Epithelial cell of proximal tubule (primary cell): ENCODE results near the gene TSPYL4. TPM values are rescaled to one million over a fixed set of nuclear protein-coding genes. Genes with fewer than 3 reads are reported as not detected.
A peak's percentile ranks its signal among the peaks of the same experiment; 100 is the strongest.

Experiments used
- DNase-seq: peaks from one replicate; pipeline ENCODE4 v3.0.0-alpha.2; 2011; ENCODE audit warnings: low read depth
- H3K4me3 ChIP-seq: 2 replicates; pipeline ENCODE4 v1.5.1; 2011; ENCODE audit warnings: low read depth, mild to moderate bottlenecking, low read length
- total RNA-seq: library from RNA; depleted of rRNA; stranded (reverse); fragments of >200 nt; gene quantifications from 2 replicates; pipeline ENCODE4 v1.2.3, GENCODE V29; 2015
- TF ChIP-seq, protein P1 (sequence below): conservative IDR thresholded peaks from 2 replicates; pipeline ENCODE4 v1.5.1; 2012; ENCODE audit warnings: low read depth, mild to moderate bottlenecking, low read length

TSPYL4 gene
- total RNA-seq, 1 donor from 2014 or later = 8.5 TPM

DNA sequence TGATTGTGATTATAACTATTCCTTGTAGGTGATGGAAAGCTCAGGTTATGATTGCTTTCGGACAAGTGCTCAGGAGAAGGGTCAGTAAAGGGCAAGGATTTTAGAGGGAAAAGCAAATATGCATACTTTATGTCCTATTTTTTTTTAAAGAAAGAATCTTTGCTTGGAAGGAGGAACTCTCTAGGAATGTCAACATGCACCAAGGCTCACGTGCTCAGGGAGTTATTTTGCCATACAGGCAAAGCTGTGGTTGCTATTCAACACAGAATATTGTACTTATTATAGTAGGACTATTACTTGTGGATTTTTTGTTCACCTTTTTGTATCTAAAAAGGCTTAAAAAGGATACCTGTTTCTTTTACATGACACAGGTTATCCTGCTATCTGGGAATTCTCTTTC lies 28.8 kb upstream of the TSPYL4 start:
- TF ChIP-seq, protein P1, sequence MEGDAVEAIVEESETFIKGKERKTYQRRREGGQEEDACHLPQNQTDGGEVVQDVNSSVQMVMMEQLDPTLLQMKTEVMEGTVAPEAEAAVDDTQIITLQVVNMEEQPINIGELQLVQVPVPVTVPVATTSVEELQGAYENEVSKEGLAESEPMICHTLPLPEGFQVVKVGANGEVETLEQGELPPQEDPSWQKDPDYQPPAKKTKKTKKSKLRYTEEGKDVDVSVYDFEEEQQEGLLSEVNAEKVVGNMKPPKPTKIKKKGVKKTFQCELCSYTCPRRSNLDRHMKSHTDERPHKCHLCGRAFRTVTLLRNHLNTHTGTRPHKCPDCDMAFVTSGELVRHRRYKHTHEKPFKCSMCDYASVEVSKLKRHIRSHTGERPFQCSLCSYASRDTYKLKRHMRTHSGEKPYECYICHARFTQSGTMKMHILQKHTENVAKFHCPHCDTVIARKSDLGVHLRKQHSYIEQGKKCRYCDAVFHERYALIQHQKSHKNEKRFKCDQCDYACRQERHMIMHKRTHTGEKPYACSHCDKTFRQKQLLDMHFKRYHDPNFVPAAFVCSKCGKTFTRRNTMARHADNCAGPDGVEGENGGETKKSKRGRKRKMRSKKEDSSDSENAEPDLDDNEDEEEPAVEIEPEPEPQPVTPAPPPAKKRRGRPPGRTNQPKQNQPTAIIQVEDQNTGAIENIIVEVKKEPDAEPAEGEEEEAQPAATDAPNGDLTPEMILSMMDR = no peak
- no peak overlapping the region for H3K4me3 ChIP-seq
- DNase-seq = no peak

DNA sequence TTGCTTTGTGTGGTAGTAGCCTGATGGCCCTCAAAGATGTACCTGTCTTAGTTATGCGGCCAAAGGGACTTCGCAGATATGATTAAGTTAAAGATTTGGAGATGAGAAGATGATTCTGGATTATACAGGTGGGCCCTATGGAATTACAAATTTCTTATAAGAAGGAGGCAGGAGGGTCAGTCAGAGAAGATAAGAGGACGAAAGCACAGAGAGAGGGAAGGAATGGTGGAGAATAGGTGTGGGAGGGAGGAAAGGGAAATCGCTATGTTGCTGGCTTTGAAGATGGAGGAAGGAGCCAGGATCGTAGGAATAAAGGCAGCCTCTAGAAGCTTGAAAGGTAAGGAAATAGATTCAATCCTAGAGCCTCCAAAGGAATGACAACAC lies 27.1 kb upstream of the TSPYL4 start:
- no peak for DNase-seq
- peak overlapping the region; percentile 90 for H3K4me3 ChIP-seq
- TF ChIP-seq, protein P1 = no peak

DNA sequence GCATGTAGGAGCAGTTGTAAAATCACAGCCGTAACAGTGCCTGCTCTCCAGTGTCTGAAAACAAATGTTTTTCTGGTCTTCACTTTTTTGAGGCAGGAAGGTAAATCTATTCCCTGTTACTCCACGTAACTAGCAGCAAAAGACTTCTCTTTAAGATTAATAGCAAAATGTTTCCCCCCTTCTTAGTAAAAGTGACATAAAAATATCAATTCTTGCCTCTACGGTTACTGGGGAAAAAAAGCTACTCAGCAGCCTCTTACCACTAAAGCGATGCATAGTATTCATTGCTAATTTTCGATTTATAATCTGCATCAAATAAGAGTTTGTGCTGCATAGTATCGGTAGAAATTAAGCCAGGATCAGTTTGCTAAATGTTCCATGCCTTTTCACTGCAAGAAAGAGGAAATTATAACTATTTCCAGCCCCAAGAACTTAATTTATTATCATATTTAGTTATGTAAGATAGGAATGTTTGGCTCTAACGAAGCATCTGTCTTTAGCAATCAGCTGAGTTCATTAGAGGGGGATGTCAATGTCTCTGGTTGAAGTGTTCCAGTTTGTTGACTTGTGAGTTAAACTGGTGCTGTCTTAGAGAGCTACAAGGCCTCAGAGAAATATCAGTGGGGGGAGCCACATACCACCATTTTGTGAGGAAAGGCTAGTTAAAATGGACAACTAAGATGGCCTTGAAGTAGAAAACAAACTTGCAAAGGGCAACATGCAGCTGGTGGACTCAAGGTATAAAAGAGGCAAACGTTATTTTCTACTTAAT lies 26.5 kb upstream of the TSPYL4 start:
- peak overlapping the region; percentile 90 for H3K4me3 ChIP-seq
- DNase-seq = no peak
- TF ChIP-seq, protein P1 = no peak

DNA sequence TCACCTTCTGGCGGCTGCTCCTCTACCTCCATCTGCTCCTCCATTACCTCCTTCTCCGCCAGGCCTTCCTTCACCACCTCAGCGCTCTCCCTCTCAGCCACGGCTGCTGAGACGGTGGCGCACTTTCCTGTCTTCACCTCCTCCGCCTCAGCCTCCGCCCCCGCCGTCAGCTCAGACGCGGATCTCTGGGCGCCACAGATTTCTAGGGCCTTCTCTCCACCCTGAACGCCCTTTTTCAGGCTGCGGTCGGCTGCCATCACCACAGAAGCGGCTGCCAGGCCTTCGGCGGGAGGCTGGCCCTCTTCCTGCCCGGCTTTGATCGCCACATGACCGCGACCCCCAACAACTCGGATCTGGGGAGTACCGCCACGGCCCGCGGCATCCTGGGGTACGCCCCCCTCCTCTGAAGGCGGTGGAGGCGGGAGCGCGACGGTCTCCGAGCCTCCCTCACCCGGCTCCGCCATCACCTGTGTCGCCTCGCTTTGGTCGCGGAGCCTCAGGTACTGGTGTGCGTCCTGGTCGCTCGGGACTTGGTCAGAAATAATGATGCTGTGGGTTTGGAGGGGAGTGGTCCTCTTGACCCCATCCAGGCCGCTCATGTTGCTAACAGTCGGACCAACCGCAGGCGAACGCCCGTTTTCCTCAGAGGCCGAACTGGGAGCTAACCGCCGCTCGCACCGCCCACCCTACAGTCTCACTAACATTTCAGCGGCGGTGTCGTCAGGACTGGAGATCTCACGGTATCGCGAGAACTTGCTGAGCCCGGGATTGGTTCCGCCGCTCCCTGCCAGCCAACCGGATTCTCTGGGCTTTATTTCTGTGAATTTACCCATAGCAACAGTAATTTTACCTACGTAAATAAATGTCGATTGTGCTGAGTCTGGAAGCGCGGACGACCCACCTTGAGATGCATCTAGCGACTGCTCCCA lies 25.6 kb upstream of the TSPYL4 start, which contains the start of gene TSPYL1:
TSPYL1 (minus strand) TSS at position 699 of the 929 bp plus-strand sequence; CDS start at position 599, 100 bp downstream.
- peak within 1 kb of the TSS; percentile 90 for H3K4me3 ChIP-seq
- DNase-seq = peak; percentile 80
- TF ChIP-seq, protein P1 = no peak

DNA sequence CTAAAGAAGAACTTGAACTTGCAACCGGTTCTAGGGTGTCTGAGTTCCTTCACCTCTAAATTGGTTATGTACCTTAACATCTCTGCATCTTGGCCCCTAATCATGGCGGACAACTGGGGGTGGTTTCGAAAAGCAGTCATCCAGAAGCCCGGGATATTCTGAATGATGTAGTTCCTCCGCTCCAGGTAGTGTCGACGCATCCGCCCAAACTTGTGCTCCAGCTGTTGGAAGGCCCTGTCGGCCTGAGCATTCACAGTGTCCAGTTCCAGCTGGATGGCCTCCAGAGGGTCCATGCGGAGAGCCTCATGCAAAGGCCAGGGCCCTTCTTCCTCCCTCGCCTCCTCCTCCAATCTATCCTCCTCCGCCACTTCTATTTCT lies 25.0 kb upstream of the TSPYL4 start:
- H3K4me3 ChIP-seq = peak overlapping the region; percentile 90
- TF ChIP-seq, protein P1 = no peak
- no peak for DNase-seq

DNA sequence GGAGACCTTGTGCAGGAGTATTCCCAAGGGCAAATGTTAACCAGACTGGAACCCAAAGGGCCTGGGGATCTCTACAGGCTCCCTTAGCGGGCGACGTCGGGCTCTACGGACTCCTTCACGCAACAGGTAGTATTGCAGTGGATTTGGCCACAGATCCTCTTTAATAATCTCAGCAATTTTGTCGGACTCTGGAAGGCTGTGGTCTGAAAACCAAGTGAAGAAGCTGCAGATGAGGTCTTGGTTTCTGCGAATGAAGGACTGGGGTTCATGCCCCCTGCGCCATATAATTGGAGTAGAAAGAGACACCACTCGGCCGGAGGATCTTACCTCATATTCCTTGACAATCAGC lies 24.6 kb upstream of the TSPYL4 start:
- no peak for DNase-seq
- TF ChIP-seq, protein P1 = no peak
- peak overlapping the region; percentile 90 for H3K4me3 ChIP-seq
